CD14-positive monocyte (primary cell): Measurements from ENCODE around the gene CAPN3. TPM values are rescaled to one million over a fixed set of nuclear protein-coding genes. Genes with fewer than 3 reads are reported as not detected.

Experiments used
- DNase-seq, 3 donors: peaks; one replicate each; pipeline ENCODE4 v3.0.0-alpha.2; 2011 to 2022
- H2AFZ ChIP-seq: 2 replicates; pipeline ENCODE4 v1.6.0; 2012; ENCODE audit warnings: mild to moderate bottlenecking, low read depth, low read length, inconsistent platforms; ENCODE audit not compliant: insufficient read depth, poor library complexity, severe bottlenecking
- H3K27ac ChIP-seq, 2 donors: 1 replicate in 1 of 2; 2 replicates in 1 of 2; pipeline ENCODE4 v1.5.1; 2012 to 2013; ENCODE audit warnings: low read length in 2 of 2, control low read depth in 1 of 2, inconsistent platforms in 1 of 2, low read depth in 1 of 2, mild to moderate bottlenecking in 1 of 2
- H3K27me3 ChIP-seq, 2 donors: one replicate each; pipeline versions ENCODE4 v1.6.0 to v1.6.1; 2011 to 2013; ENCODE audit warnings: low read length in 2 of 2; ENCODE audit not compliant: control insufficient read depth in 2 of 2, insufficient read depth in 2 of 2
- H3K36me3 ChIP-seq, 2 donors: replicated peaks in 1 of 2; 1 replicate in 1 of 2; 2 replicates in 1 of 2; pipeline versions ENCODE4 v1.5.1 to v1.6.1; 2012 to 2013; ENCODE audit warnings: low read length in 2 of 2, control low read depth in 1 of 2, inconsistent platforms in 1 of 2, mild to moderate bottlenecking in 1 of 2; ENCODE audit not compliant: insufficient read depth in 2 of 2, control insufficient read depth in 1 of 2
- H3K4me1 ChIP-seq, 2 donors: 1 replicate in 1 of 2; 2 replicates in 1 of 2; pipeline versions ENCODE4 v1.5.1 to v1.6.1; 2012 to 2013; ENCODE audit warnings: low read length in 2 of 2, control low read depth in 1 of 2, inconsistent platforms in 1 of 2, mild to moderate bottlenecking in 1 of 2, moderate library complexity in 1 of 2; ENCODE audit not compliant: insufficient read depth in 2 of 2, control insufficient read depth in 1 of 2
- H3K4me2 ChIP-seq: replicated peaks from 2 replicates; pipeline ENCODE3; 2012; ENCODE audit warnings: low read length, moderate library complexity, mild to moderate bottlenecking; ENCODE audit not compliant: poor library complexity, severe bottlenecking; ENCODE audit errors: extremely low read depth
- H3K4me3 ChIP-seq, 3 experiments: fragments of 200-600 bp in 1 of 3; sonication (generic) in 1 of 3; replicated peaks in 1 of 3; 1 replicate in 2 of 3; 2 replicates in 1 of 3; pipeline ENCODE4 v1.5.1; 2011 to 2013; ENCODE audit warnings: low read length in 3 of 3, mild to moderate bottlenecking in 3 of 3, control low read depth in 2 of 3, low read depth in 2 of 3, inconsistent platforms in 1 of 3, moderate library complexity in 1 of 3
- H3K79me2 ChIP-seq: 2 replicates; pipeline ENCODE4 v1.6.0; 2012; ENCODE audit warnings: mild to moderate bottlenecking, control low read depth, inconsistent platforms, low read length, moderate library complexity; ENCODE audit not compliant: insufficient read depth
- H3K9ac ChIP-seq: 2 replicates; pipeline ENCODE4 v1.6.0; 2017; ENCODE audit warnings: low read length, mild to moderate bottlenecking; ENCODE audit not compliant: insufficient read depth, poor library complexity, severe bottlenecking
- H3K9me3 ChIP-seq, 2 donors: replicated peaks in 1 of 2; 1 replicate in 1 of 2; 2 replicates in 1 of 2; pipeline versions ENCODE4 v1.5.1 to v1.6.1; 2012 to 2013; ENCODE audit warnings: low read length in 2 of 2, control low read depth in 1 of 2; ENCODE audit not compliant: control insufficient read depth in 1 of 2, insufficient read depth in 1 of 2
- H4K20me1 ChIP-seq: 2 replicates; pipeline ENCODE4 v1.6.0; 2012; ENCODE audit warnings: mild to moderate bottlenecking, low read length, control low read depth, moderate library complexity; ENCODE audit not compliant: insufficient read depth
- H3K27ac Mint-ChIP-seq, 7 donors: one replicate each; pipeline ENCODE4 v1.8.0; 2020; ENCODE audit warnings: mild to moderate bottlenecking in 7 of 7, mixed read lengths in 7 of 7, moderate library complexity in 6 of 7, inconsistent platforms in 2 of 7
- H3K27me3 Mint-ChIP-seq, 3 donors: one replicate each; pipeline ENCODE4 v1.8.0; 2021 to 2022; ENCODE audit warnings: low read depth in 3 of 3, mild to moderate bottlenecking in 3 of 3, mixed read lengths in 3 of 3, moderate library complexity in 3 of 3, inconsistent platforms in 1 of 3
- H3K36me3 Mint-ChIP-seq, 2 donors: one replicate each; pipeline ENCODE4 v1.8.0; 2020; ENCODE audit warnings: mixed read lengths in 2 of 2, inconsistent platforms in 1 of 2, mild to moderate bottlenecking in 1 of 2
- H3K4me1 Mint-ChIP-seq: one replicate; pipeline ENCODE4 v1.8.0; 2020; ENCODE audit warnings: mild to moderate bottlenecking, mixed read lengths
- H3K4me3 Mint-ChIP-seq, 2 donors: one replicate each; pipeline ENCODE4 v1.8.0; 2020; ENCODE audit warnings: mild to moderate bottlenecking in 2 of 2, mixed read lengths in 2 of 2, moderate library complexity in 1 of 2
- H3K9me3 Mint-ChIP-seq, 7 donors: one replicate each; pipeline ENCODE4 v1.8.0; 2020 to 2022; ENCODE audit warnings: mixed read lengths in 7 of 7, mild to moderate bottlenecking in 6 of 7, moderate library complexity in 6 of 7, inconsistent platforms in 2 of 7
- CTCF ChIP-seq: fragments of 200-600 bp; IDR thresholded peaks from one replicate; pipeline ENCODE4 v1.8.0; 2022; ENCODE audit warnings: antibody characterized with exemption, mild to moderate bottlenecking
- WGBS: methylation state at CpG from one replicate; pipeline ENCODE4 v1.1.5; 2013; ENCODE audit warnings: missing lambda C conversion rate; ENCODE audit not compliant: insufficient coverage; 5-methylcytosine and 5-hydroxymethylcytosine counted together
- intact Hi-C, 2 donors: fragments of 100-400 bp; cut with micrococcal nuclease; formaldehyde crosslinking; loops; one replicate each; pipeline versions ENCODE4 v1.15.0 to v1.15.1; 2023
- polyA plus RNA-seq, 3 donors: library from polyadenylated mRNA; depleted of rRNA in 1 of 3; unstranded in 2 of 3; stranded (reverse) in 1 of 3; fragments of 300-500 nt in 2 of 3; fragments of >200 nt in 1 of 3; fragmentation: Illumina TruSeq in 2 of 3; gene quantifications; 1 replicate in 2 of 3; 2 replicates in 1 of 3; pipeline ENCODE4 v1.2.3, GENCODE V29; 2012 to 2021
- small RNA-seq: library from RNA; depleted of rRNA; stranded (forward); fragments of <200 nt; gene quantifications from one replicate; pipeline ENCODE3, GENCODE V24; 2012; ENCODE audit warnings: low read depth; ENCODE audit not compliant: insufficient read length

Gene CAPN3
- polyA plus RNA-seq, 3 donors = 2.9 to 76.5 (median 3.6) TPM

GRCh38 chr15:42461261-42461660 is 102.0 kb downstream of the CAPN3 start:
- Mint-ChIP-seq H3K4me1 (no peaks in the 10 kb centered on the region), H3K9me3 (no peaks in the 10 kb centered on the region), H3K36me3 (peaks cover 55 to 74% of the 10 kb centered on the region in 2 donors), H3K4me3 (no peak overlapping the region), H3K27me3 (no peaks in the 10 kb centered on the region), H3K27ac (peak overlapping the region in 1 of 7 donors; percentile 45)
- H4K20me1 ChIP-seq = peaks cover 100% of the 10 kb centered on the region
- no peaks in the 10 kb centered on the region for H3K9me3 ChIP-seq
- intact Hi-C loops = no loop called here
- DNase-seq = no peak
- H3K27me3 ChIP-seq = no peaks in the 10 kb centered on the region
- no peak overlapping the region for H2AFZ ChIP-seq
- H3K4me2 ChIP-seq = no peak overlapping the region
- no peak overlapping the region for H3K9ac ChIP-seq
- no peak overlapping the region for H3K4me3 ChIP-seq
- peaks cover 100% of the 10 kb centered on the region for H3K79me2 ChIP-seq
- no CpG with 5 or more reads among the region's 3 CpGs for WGBS
- H3K36me3 ChIP-seq = peaks cover 48 to 92% of the 10 kb centered on the region in 2 donors
- H3K4me1 ChIP-seq = no peaks in the 10 kb centered on the region
- no peak for TF ChIP-seq CTCF
- H3K27ac ChIP-seq = no peak overlapping the region

Small RNA genes within 50 kb of the gene (small RNA-seq; reads per million reads assigned to genes)
- not detected for gene RNU6-188P

Other genes with a start within 250 kb of the CAPN3 start
- not detected for gene PLA2G4F, start 202.9 kb upstream of the CAPN3 start, polyA plus RNA-seq
- 100 to 1,000 TPM in 1 of 3 donors, 10 to 100 TPM in 2; 16.8 to 102 (median 25.8) TPM for gene VPS39, start 151.2 kb upstream of the CAPN3 start, polyA plus RNA-seq
- gene GANC, start 86.3 kb upstream of the CAPN3 start, polyA plus RNA-seq = 10 to 100 TPM; 14.5 to 24.4 (median 21.1) TPM
- 10 to 100 TPM; 24.4 to 49.4 (median 39.3) TPM for gene TMEM87A, start 86.1 kb upstream of the CAPN3 start, polyA plus RNA-seq
- gene ZNF106, start 131.6 kb downstream of the CAPN3 start, polyA plus RNA-seq = 100 to 1,000 TPM in 1 of 3 donors, 10 to 100 TPM in 2; 29.0 to 121 (median 69.2) TPM
- 100 to 1,000 TPM; 104 to 198 (median 187) TPM for gene SNAP23, start 136.1 kb downstream of the CAPN3 start, polyA plus RNA-seq
- 10 to 100 TPM in 2 of 3 donors, 1 to 10 TPM in 1; 7.8 to 17.4 (median 11.2) TPM for gene LRRC57, start 189.3 kb downstream of the CAPN3 start, polyA plus RNA-seq
- 10 to 100 TPM; 12.5 to 22.0 (median 15.9) TPM for gene HAUS2, start 189.3 kb downstream of the CAPN3 start, polyA plus RNA-seq
- gene STARD9, start 216.1 kb downstream of the CAPN3 start, polyA plus RNA-seq = under 1 TPM in 1 of 3 donors, not detected in 2; 0.39 TPM